ENCODE results near the gene PEX26. TPM values are rescaled to one million over a fixed set of nuclear protein-coding genes. Genes with fewer than 3 reads are reported as not detected.
"Not testable (repeated sequence)": the region's sequence is repeated elsewhere in the genome, so short reads cannot be mapped to it uniquely, and the experiment has no call there.

The PEX26 gene
- total RNA-seq, 1 donor from 2014 or later, result 50.1 TPM

DNA sequence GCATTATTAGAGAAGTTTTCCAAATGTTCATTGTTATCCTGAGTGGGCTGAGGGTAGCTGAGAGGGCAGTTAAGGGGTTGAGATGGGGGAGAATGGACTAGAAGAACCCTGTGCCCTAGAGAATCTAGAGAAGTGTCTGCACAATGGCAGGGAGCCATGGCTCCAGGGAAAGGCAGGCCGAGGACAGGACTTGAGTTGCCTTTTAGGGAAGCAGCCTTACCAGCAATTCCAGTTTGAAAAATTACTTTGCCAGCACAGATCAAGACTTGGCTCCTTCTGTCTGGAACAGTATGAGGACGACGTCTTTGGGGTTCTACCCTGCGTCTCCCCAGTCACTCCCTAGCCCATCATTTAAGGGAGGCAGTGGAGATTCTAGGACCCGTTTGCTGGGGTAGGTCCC is 27.7 kb upstream of the PEX26 start:
- TF ChIP-seq, protein P1, sequence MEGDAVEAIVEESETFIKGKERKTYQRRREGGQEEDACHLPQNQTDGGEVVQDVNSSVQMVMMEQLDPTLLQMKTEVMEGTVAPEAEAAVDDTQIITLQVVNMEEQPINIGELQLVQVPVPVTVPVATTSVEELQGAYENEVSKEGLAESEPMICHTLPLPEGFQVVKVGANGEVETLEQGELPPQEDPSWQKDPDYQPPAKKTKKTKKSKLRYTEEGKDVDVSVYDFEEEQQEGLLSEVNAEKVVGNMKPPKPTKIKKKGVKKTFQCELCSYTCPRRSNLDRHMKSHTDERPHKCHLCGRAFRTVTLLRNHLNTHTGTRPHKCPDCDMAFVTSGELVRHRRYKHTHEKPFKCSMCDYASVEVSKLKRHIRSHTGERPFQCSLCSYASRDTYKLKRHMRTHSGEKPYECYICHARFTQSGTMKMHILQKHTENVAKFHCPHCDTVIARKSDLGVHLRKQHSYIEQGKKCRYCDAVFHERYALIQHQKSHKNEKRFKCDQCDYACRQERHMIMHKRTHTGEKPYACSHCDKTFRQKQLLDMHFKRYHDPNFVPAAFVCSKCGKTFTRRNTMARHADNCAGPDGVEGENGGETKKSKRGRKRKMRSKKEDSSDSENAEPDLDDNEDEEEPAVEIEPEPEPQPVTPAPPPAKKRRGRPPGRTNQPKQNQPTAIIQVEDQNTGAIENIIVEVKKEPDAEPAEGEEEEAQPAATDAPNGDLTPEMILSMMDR (IDR thresholded peaks at IDR 0.05; ENCODE audit: unreplicated experiment), result no peak
- Mint-ChIP-seq H3K4me3 (ENCODE audit: low read depth) (no peak overlapping the region), H3K27ac (no peak overlapping the region), H3K9me3 (ENCODE audit: low read depth) (peaks cover 5% of the 10 kb centered on the region), H3K36me3 (ENCODE audit: insufficient read depth) (peaks cover 2% of the 10 kb centered on the region), H3K27me3 (peaks cover 5% of the 10 kb centered on the region), H3K4me1 (ENCODE audit: low read depth) (peaks cover 3% of the 10 kb centered on the region)
- DNase-seq (ENCODE audit: low spot score, unreplicated experiment), result no peak

DNA sequence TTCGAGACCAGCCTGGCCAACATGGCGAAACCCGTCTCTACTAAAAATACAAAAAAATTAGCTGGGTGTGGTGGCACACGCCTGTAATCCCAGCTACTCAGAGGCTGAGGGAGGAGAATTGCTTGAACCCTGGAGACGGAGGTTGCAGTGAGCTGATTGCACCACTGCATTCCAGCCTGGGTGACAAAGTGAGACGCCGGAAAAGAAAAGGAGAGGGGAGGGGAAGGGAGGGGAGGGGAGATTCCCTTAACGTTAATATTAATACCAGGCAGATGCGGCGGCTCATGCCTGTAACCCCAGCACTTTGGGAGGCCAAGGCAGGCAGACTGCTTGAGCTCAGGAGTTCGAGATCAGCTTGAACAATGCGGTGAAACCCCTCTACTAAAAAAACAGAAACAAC is 26.7 kb upstream of the PEX26 start:
- not testable (repeated sequence) for H3K27ac Mint-ChIP-seq; H3K4me1 Mint-ChIP-seq (ENCODE audit: low read depth); H3K27me3 Mint-ChIP-seq; DNase-seq (ENCODE audit: low spot score, unreplicated experiment); H3K9me3 Mint-ChIP-seq (ENCODE audit: low read depth); H3K36me3 Mint-ChIP-seq (ENCODE audit: insufficient read depth); H3K4me3 Mint-ChIP-seq (ENCODE audit: low read depth)

DNA sequence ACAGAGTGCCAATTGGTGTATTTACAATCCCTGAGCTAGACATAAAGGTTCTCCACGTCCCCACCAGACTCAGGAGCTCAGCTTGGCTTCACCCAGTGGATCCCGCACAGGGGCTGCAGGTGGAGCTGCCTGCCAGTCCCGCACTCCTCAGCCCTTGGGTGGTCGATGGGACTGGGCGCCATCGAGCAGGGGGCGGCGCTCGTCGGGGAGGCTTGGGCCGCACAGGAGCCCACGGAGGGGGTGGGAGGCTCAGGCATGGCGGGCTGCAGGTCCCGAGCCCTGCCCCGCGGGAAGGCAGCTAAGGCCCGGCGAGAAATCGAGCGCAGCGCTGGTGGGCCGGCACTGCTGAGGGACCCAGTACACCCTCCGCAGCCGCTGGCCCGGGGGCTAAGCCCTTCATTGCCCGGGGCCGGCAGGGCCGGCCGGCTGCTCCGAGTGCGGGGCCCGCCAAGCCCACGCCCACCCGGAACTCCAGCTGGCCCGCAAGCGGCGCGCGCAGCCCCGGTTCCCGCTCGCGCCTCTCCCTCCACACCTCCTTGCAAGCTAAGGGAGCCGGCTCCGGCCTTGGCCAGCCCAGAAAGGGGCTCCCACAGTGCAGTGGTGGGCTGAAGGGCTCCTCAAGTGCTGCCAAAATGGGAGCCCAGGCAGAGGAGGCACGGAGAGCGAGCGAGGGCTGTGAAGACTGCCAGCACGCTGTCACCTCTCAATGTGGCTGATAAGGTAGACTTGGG is 24.4 kb upstream of the PEX26 start:
- peaks cover 12% of the 10 kb centered on the region for H3K4me1 Mint-ChIP-seq (ENCODE audit: low read depth)
- H3K9me3 Mint-ChIP-seq (ENCODE audit: low read depth); H3K36me3 Mint-ChIP-seq (ENCODE audit: insufficient read depth); H3K27me3 Mint-ChIP-seq; DNase-seq (ENCODE audit: low spot score, unreplicated experiment); H3K4me3 Mint-ChIP-seq (ENCODE audit: low read depth); H3K27ac Mint-ChIP-seq: not testable (repeated sequence)

DNA sequence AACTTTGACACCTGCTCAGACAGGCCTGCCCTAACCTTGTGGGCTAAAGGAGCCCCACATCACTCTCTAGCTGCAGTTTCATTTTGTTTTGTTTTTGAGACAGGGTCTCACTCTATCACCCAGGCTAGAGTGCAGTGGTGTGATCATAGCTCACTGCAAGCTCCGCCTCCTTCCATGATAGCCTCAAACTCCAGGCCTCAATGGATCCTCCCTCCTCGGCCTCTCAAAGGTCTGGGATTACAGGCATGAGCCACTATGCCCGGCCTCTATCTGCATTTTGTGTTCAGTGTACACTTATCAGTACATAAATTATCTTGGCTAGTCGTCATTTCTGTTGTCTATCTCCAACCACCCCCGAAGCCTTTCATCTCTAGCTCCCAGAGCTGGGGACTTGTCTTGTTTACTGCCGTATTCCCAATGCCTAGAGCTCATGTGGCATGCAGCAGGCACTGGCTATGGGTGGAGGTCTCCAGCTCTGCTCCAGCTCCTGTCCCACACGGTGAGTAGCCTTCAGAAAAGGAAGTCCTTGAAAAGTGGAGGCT is 22.1 kb upstream of the PEX26 start:
- TF ChIP-seq, protein P1 (IDR thresholded peaks at IDR 0.05; ENCODE audit: unreplicated experiment), result no peak
- peaks cover 3% of the 10 kb centered on the region for H3K27me3 Mint-ChIP-seq
- DNase-seq (ENCODE audit: low spot score, unreplicated experiment), result no peak
- peaks cover 17% of the 10 kb centered on the region for H3K4me1 Mint-ChIP-seq (ENCODE audit: low read depth)
- H3K36me3 Mint-ChIP-seq (ENCODE audit: insufficient read depth), result peaks cover 2% of the 10 kb centered on the region
- H3K4me3 Mint-ChIP-seq (ENCODE audit: low read depth), result no peak overlapping the region
- peak overlapping the region; percentile 71 for H3K27ac Mint-ChIP-seq
- peaks cover 5% of the 10 kb centered on the region for H3K9me3 Mint-ChIP-seq (ENCODE audit: low read depth)

DNA sequence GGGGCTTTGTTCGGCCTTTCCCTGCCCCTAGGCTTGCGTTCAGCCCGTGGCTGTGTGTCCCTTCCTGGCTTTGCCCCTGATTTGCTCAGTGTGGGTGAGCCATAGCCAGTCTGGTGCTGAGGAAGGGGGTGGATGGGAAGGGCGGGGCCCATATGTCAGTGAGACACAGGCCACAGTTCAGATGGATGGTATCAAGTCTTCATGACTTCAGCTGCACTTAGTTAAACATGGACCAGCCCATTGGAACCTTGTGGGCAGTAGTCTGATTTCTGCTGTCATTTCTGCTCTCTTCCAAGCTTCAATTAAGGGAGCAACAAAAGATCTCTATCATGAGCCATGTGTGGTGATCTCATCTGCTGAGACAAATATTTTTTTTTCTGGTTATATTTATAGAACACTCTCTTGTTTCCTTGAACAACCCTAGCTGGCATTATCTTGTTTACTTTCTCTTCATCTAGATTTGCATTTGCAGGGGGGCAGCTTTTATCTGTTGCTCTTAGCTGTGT is 21.6 kb upstream of the PEX26 start:
- Mint-ChIP-seq H3K9me3 (ENCODE audit: low read depth) (peaks cover 5% of the 10 kb centered on the region), H3K27ac (peak overlapping the region; percentile 29), H3K4me1 (ENCODE audit: low read depth) (peaks cover 22% of the 10 kb centered on the region), H3K27me3 (peaks cover 3% of the 10 kb centered on the region), H3K36me3 (ENCODE audit: insufficient read depth) (peaks cover 2% of the 10 kb centered on the region), H3K4me3 (ENCODE audit: low read depth) (no peak overlapping the region)
- DNase-seq (ENCODE audit: low spot score, unreplicated experiment), result no peak
- TF ChIP-seq, protein P1 (IDR thresholded peaks at IDR 0.05; ENCODE audit: unreplicated experiment), result no peak

DNA sequence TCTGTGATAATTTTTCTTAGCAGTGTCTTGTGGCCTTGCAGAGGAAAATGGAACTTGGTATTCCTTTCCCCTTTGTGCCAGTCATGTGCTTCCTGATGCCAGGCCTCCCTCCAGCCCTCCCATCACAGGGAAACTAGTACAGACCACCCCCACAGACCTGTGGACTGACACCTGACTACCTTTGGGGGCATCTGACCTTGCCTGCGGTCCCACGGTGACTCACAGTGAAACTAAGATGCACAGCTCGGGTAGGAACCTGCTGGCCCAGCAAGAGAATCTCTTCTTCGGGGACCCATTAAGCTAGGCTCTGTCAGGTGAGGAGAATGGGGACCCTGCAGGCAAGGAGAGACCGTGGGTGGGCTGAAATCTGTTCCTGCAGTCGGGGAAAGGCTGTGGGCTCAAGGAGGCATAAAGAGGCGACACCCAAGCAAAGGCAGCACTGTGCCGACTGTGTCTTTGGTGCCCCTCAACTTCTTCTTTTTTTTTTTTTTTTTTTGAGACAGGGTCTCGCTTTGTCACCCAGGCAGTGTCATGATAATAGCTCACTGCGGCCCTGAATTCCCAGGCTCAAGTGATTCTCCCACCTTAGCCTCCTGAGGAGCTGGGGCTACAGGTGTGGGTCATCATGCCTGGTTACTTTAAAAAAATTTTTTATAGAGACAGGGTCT is 20.8 kb upstream of the PEX26 start:
- H3K27me3 Mint-ChIP-seq, result peaks cover 3% of the 10 kb centered on the region
- TF ChIP-seq, protein P1 (IDR thresholded peaks at IDR 0.05; ENCODE audit: unreplicated experiment), result no peak
- H3K27ac Mint-ChIP-seq, result peak overlapping the region; percentile 76
- no peak for DNase-seq (ENCODE audit: low spot score, unreplicated experiment)
- no peak overlapping the region for H3K4me3 Mint-ChIP-seq (ENCODE audit: low read depth)
- peaks cover 24% of the 10 kb centered on the region for H3K4me1 Mint-ChIP-seq (ENCODE audit: low read depth)
- H3K36me3 Mint-ChIP-seq (ENCODE audit: insufficient read depth), result peaks cover 2% of the 10 kb centered on the region
- H3K9me3 Mint-ChIP-seq (ENCODE audit: low read depth), result peaks cover 5% of the 10 kb centered on the region
